Activated naive CD8-positive, alpha-beta T cell treated with anti-CD3 and anti-CD28 coated beads for 36 hours (primary cell): ENCODE results near the gene AOPEP. TPM values are rescaled to one million over a fixed set of nuclear protein-coding genes. Genes with fewer than 3 reads are reported as not detected.
"Not testable (repeated sequence)": the region's sequence is repeated elsewhere in the genome, so short reads cannot be mapped to it uniquely, and the experiment has no call there.

ENCODE experiments used
- DNase-seq: peaks from one replicate; pipeline ENCODE4 v3.0.0; 2021
- H3K27ac Mint-ChIP-seq: one replicate; pipeline ENCODE4 v1.8.0; 2022; ENCODE audit warnings: mild to moderate bottlenecking, moderate library complexity, mixed read lengths
- H3K27me3 Mint-ChIP-seq: one replicate; pipeline ENCODE4 v1.8.0; 2022; ENCODE audit warnings: mild to moderate bottlenecking, mixed read lengths
- H3K36me3 Mint-ChIP-seq: one replicate; pipeline ENCODE4 v1.8.0; 2021; ENCODE audit warnings: mild to moderate bottlenecking, mixed read lengths
- H3K4me1 Mint-ChIP-seq: one replicate; pipeline ENCODE4 v1.8.0; 2021; ENCODE audit warnings: mixed read lengths
- H3K4me3 Mint-ChIP-seq: one replicate; pipeline ENCODE4 v1.8.0; 2022; ENCODE audit warnings: mild to moderate bottlenecking, moderate library complexity, mixed read lengths
- H3K9me3 Mint-ChIP-seq: one replicate; pipeline ENCODE4 v1.8.0; 2022; ENCODE audit warnings: mixed read lengths
- total RNA-seq, 2 experiments: library from RNA; stranded (reverse); gene quantifications; one replicate each; pipeline ENCODE4 v1.2.3, GENCODE V29; 2021

AOPEP gene
- total RNA-seq, 2 experiments from 2014 or later: 5.0 to 6.8 TPM

DNA sequence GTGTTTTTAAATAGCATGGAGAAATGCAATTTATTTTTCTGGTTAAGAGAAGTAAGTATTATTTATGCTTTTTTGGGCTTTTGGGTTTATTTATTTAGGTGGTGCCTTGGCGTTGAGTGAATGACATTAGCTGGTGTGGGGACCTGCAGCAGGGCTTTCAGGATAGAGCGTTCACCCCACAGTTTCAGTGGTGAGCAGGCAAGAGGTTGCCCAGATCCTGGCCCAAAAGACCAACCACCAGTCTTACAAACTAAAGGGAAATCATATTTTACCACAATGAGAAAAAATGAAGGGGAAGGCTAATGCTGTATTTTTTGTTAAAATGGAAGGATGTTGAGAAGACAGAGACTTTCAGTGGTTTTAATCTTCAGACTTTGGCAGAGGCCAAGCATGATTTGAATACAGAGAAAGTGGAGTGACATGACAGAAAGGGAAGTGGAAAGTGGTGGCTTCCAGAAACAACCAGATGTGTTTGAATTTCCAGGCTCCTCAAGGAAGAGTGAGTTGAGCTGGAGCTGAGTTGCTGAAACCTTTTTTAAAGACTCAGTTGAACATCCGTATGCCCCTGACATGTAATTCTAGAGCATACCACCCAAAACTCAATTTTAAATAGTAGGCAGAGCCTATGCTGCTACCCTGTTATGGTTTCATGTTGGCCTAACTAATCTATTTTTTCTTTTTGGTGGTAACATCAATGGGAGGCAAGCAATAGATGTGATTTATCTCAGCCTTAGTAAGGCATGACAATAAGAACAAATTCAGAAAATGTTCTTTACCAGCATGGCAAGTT is 94.8 kb downstream of the AOPEP start:
- H3K27ac Mint-ChIP-seq: peak overlapping the region; percentile 46

DNA sequence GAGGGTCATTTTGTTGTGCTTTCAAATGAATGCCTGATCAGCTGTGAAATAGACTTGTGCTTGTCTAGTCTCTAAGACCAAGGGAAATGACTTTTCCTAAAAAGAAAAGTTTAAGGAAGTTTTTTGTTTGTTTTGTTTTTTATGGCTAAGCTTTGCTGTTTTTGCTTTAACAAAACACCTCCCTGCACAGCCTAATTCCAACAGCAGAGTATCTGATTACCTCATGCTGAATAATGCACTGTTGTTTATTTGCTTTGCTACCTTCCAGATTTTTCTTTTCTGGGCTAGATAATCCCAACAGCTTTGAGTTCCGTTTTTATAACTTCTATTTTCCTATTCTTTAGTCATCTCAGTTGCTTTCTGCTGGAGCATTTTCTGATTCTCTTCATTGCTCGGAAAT is 95.8 kb downstream of the AOPEP start:
- Mint-ChIP-seq H3K36me3 (peaks cover 10% of the 10 kb centered on the region), H3K4me1 (peaks cover 11% of the 10 kb centered on the region), H3K9me3 (no peaks in the 10 kb centered on the region), H3K27me3 (no peaks in the 10 kb centered on the region), H3K27ac (no peak overlapping the region), H3K4me3 (no peak overlapping the region)
- no peak for DNase-seq

More for the DNA sequence above, 94.8 kb downstream of the AOPEP start:
- Mint-ChIP-seq H3K4me1 (peaks cover 11% of the 10 kb centered on the region), H3K4me3 (no peak overlapping the region), H3K9me3 (no peaks in the 10 kb centered on the region), H3K27me3 (no peaks in the 10 kb centered on the region), H3K36me3 (peaks cover 11% of the 10 kb centered on the region)
- DNase-seq: no peak

DNA sequence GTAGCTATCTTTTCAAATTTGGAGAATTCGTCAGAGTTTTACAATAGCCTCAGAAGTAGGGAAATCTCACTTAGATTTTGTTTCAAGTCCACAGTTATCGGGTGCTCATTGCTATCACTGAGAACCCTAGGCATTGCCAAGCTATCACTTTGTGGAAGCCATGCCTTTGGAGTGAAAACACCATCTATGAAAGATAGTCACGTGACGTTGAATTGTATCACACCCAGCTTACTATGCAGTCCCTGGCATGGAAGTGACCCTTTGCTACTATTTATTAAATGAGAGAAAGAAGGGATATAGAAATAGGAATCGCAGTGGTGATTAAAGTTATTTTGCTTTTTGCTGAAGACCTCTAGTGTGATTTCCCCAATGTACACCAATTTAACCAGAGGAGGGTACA is 97.2 kb downstream of the AOPEP start:
- no peak overlapping the region for H3K27ac Mint-ChIP-seq

DNA sequence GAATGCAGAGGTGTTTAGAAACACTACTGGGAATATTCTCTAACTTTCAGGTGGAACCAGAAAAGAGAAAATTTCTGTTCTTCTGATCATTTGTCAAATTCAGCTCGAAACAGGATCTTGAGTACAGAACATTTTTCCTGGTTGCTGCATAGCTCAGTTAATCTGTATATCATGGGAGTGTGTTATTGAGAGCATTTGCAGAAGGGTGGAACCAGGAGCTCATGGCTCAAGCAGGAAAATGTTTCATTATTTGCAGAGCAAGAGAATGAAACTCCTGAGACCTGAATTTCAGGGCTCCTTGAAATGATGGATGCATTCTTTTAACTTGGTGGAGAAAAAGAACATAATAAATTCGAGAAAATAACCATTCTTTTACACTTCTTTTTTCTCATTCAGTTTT is 97.9 kb downstream of the AOPEP start:
- Mint-ChIP-seq H3K4me1 (peaks cover 9% of the 10 kb centered on the region), H3K9me3 (no peaks in the 10 kb centered on the region), H3K4me3 (no peak overlapping the region), H3K27me3 (no peaks in the 10 kb centered on the region), H3K36me3 (peaks cover 11% of the 10 kb centered on the region), H3K27ac (no peak overlapping the region)
- DNase-seq: no peak

More for the DNA sequence above, 97.2 kb downstream of the AOPEP start:
- H3K27me3 Mint-ChIP-seq: no peaks in the 10 kb centered on the region
- H3K4me3 Mint-ChIP-seq: no peak overlapping the region
- H3K9me3 Mint-ChIP-seq: no peaks in the 10 kb centered on the region
- H3K4me1 Mint-ChIP-seq: peaks cover 11% of the 10 kb centered on the region
- peaks cover 12% of the 10 kb centered on the region for H3K36me3 Mint-ChIP-seq
- DNase-seq: no peak

DNA sequence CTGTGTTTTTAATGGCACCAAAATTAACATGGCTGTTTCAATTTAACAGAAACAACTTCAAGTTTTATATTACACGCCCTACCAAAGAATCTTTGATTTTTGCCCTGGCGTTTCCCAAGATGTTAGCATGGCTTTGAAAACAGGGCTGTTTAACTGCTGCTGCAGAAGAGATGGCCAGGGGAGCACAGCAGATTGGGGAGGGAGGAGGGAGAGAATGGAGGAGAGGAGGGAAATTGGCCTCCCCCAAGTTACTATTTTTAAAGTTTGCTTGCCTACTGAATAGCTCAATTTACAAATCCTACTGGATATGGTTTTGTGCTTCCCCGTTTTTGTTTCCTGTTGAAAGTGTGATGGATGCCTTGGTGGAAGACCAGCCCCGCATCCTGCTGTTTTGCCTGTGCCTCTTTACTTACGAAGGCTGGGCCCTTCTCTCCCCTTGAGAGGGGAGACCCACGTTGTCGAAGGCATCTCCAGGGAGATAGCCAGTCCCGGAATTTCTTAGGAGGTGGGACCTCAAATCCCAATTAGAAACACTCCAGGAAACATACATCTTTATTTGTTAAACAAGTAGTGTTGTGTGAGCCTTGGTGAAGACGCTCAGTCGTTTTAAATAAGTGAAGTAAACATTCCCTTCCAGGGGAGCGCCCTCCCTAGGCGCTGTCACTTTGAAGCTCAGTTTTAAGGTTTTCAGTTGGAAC is 98.6 kb downstream of the AOPEP start:
- no peak overlapping the region for H3K27ac Mint-ChIP-seq
- H3K36me3 Mint-ChIP-seq: peaks cover 16% of the 10 kb centered on the region
- peaks cover 9% of the 10 kb centered on the region for H3K4me1 Mint-ChIP-seq
- no peaks in the 10 kb centered on the region for H3K27me3 Mint-ChIP-seq
- H3K9me3 Mint-ChIP-seq: no peaks in the 10 kb centered on the region
- H3K4me3 Mint-ChIP-seq: no peak overlapping the region
- no peak for DNase-seq

- Mint-ChIP-seq H3K4me1 (peaks cover 8% of the 10 kb centered on the region), H3K27me3 (no peaks in the 10 kb centered on the region), H3K9me3 (no peaks in the 10 kb centered on the region), H3K36me3 (peaks cover 18% of the 10 kb centered on the region), H3K27ac (no peak overlapping the region), H3K4me3 (no peak overlapping the region)
- no peak for DNase-seq
Measured at GRCh38 chr9:94825611-94825958, 99.1 kb downstream of the AOPEP start.

- H3K9me3 Mint-ChIP-seq: peaks cover 3% of the 10 kb centered on the region
- H3K36me3 Mint-ChIP-seq: peaks cover 22% of the 10 kb centered on the region
- no peak overlapping the region for H3K27ac Mint-ChIP-seq
- DNase-seq: no peak
- peaks cover 4% of the 10 kb centered on the region for H3K4me1 Mint-ChIP-seq
- H3K27me3 Mint-ChIP-seq: no peaks in the 10 kb centered on the region
- no peak overlapping the region for H3K4me3 Mint-ChIP-seq
Measured at GRCh38 chr9:94826044-94826443, 99.5 kb downstream of the AOPEP start.

- peaks cover 28% of the 10 kb centered on the region for H3K36me3 Mint-ChIP-seq
- H3K27me3 Mint-ChIP-seq: no peaks in the 10 kb centered on the region
- H3K9me3 Mint-ChIP-seq: peaks cover 3% of the 10 kb centered on the region
- no peak overlapping the region for H3K4me3 Mint-ChIP-seq
- no peak for DNase-seq
- no peaks in the 10 kb centered on the region for H3K4me1 Mint-ChIP-seq
- H3K27ac Mint-ChIP-seq: no peak overlapping the region
Measured at GRCh38 chr9:94826644-94827410, 100.3 kb downstream of the AOPEP start.

DNA sequence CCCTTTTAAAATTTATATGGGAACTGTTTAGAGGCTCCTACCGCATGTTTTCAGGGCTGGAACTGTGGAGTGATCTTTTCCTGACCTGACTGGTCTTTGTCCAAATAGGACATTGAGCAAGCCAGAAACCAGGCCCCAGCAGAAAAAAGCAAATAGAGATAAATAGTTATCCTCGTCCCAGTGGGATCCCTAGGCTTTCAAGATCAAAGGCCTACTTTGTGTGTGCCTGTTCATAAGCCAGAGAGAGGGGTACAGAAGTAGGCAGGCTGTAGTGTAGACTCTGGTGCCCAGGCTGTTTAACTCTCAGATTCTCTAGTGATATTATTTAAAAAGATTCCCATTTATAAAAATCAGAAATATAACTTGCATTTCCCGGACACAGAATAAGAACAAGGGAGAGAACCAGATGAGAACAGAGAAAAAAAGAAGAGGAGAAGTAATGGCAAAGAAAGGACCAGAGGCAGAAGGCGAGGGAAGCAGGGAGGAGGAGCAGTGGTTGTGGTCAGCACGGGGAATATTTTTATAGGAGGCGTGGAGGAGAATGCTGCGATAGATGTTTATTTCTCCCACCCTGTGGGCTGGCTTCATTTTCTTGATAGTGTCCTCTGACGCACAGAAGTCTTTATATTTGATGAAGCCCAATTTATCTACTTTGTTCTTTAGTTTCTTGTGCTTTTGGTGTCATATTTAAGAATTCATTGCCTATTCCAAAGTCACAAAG is 101.2 kb downstream of the AOPEP start:
- H3K27me3 Mint-ChIP-seq: no peaks in the 10 kb centered on the region
- H3K4me3 Mint-ChIP-seq: no peak overlapping the region
- H3K36me3 Mint-ChIP-seq: peaks cover 29% of the 10 kb centered on the region
- H3K4me1 Mint-ChIP-seq: no peaks in the 10 kb centered on the region
- H3K9me3 Mint-ChIP-seq: peaks cover 3% of the 10 kb centered on the region
- no peak overlapping the region for H3K27ac Mint-ChIP-seq
- DNase-seq: no peak

GRCh38 chr9:94829380-94830070 is 103.0 kb downstream of the AOPEP start:
- no peak for DNase-seq
- peaks cover 3% of the 10 kb centered on the region for H3K9me3 Mint-ChIP-seq
- no peak overlapping the region for H3K27ac Mint-ChIP-seq
- H3K27me3 Mint-ChIP-seq: no peaks in the 10 kb centered on the region
- peaks cover 22% of the 10 kb centered on the region for H3K36me3 Mint-ChIP-seq
- no peak overlapping the region for H3K4me3 Mint-ChIP-seq
- H3K4me1 Mint-ChIP-seq: no peaks in the 10 kb centered on the region

- H3K9me3 Mint-ChIP-seq, H3K4me1 Mint-ChIP-seq, H3K27me3 Mint-ChIP-seq, H3K4me3 Mint-ChIP-seq, DNase-seq, H3K27ac Mint-ChIP-seq: not testable (repeated sequence)
- H3K36me3 Mint-ChIP-seq: peaks cover 22% of the 10 kb centered on the region
Measured at GRCh38 chr9:94830071-94830604, 103.6 kb downstream of the AOPEP start.

- Mint-ChIP-seq H3K4me3 (no peak overlapping the region), H3K4me1 (peaks cover 5% of the 10 kb centered on the region)
Measured at GRCh38 chr9:94833802-94834201, 107.3 kb downstream of the AOPEP start.

GRCh38 chr9:94837404-94837803 is 110.9 kb downstream of the AOPEP start:
- Mint-ChIP-seq H3K4me1 (peaks cover 14% of the 10 kb centered on the region), H3K36me3 (peaks cover 29% of the 10 kb centered on the region), H3K27ac (no peak overlapping the region), H3K4me3 (no peak overlapping the region), H3K27me3 (no peaks in the 10 kb centered on the region), H3K9me3 (peaks cover 20% of the 10 kb centered on the region)
- no peak for DNase-seq

More at GRCh38 chr9:94833802-94834201, 107.3 kb downstream of the AOPEP start:
- no peak overlapping the region for H3K27ac Mint-ChIP-seq
- H3K9me3 Mint-ChIP-seq: peaks cover 9% of the 10 kb centered on the region
- no peaks in the 10 kb centered on the region for H3K27me3 Mint-ChIP-seq
- DNase-seq: no peak
- H3K36me3 Mint-ChIP-seq: peaks cover 32% of the 10 kb centered on the region

DNA sequence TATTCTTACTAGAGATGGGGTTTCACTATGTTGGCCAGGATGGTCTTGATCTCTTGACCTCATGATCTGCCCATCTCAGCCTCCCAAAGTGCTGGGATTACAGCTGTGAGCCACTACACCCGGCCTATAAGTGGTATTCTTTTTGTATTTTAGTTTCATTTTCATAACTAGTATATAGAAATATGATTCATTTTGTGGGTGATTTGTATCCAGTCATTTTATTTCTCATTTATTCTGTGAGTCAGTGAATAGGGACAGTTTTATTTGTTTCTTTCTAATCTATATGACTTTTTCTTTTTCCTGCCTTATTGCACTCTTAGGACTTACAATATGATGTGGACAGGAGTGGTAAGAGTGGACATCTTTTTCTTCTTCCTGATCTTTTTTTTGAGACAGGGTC is 112.9 kb downstream of the AOPEP start:
- peak overlapping the region; percentile 68 for H3K27ac Mint-ChIP-seq
- peaks cover 32% of the 10 kb centered on the region for H3K36me3 Mint-ChIP-seq
- H3K4me3 Mint-ChIP-seq: no peak overlapping the region
- DNase-seq: peak; percentile 14
- no peaks in the 10 kb centered on the region for H3K27me3 Mint-ChIP-seq
- H3K9me3 Mint-ChIP-seq: peaks cover 20% of the 10 kb centered on the region
- H3K4me1 Mint-ChIP-seq: peaks cover 18% of the 10 kb centered on the region
